Mammary epithelial cell (primary cell): ENCODE results near the gene XPNPEP3.

Experiments used
- EZH2 ChIP-seq: IDR thresholded peaks from 2 replicates; pipeline ENCODE4 v1.6.1; 2012; ENCODE audit warnings: low read length, inconsistent platforms, borderline replicate concordance
- TF ChIP-seq, protein P1 (sequence below), 2 donors: IDR thresholded peaks in 1 of 2; conservative IDR thresholded peaks in 1 of 2; 2 replicates each; pipeline ENCODE4 v1.5.1; 2011 to 2012; ENCODE audit warnings: inconsistent platforms in 2 of 2, low read length in 2 of 2, mild to moderate bottlenecking in 2 of 2, control low read depth in 1 of 2, low read depth in 1 of 2; ENCODE audit not compliant: insufficient read depth in 1 of 2; ENCODE audit errors: extremely low read depth in 1 of 2

GRCh38 chr22:40829131-40829530 is 27.8 kb upstream of the XPNPEP3 start:
- TF ChIP-seq, protein P1, sequence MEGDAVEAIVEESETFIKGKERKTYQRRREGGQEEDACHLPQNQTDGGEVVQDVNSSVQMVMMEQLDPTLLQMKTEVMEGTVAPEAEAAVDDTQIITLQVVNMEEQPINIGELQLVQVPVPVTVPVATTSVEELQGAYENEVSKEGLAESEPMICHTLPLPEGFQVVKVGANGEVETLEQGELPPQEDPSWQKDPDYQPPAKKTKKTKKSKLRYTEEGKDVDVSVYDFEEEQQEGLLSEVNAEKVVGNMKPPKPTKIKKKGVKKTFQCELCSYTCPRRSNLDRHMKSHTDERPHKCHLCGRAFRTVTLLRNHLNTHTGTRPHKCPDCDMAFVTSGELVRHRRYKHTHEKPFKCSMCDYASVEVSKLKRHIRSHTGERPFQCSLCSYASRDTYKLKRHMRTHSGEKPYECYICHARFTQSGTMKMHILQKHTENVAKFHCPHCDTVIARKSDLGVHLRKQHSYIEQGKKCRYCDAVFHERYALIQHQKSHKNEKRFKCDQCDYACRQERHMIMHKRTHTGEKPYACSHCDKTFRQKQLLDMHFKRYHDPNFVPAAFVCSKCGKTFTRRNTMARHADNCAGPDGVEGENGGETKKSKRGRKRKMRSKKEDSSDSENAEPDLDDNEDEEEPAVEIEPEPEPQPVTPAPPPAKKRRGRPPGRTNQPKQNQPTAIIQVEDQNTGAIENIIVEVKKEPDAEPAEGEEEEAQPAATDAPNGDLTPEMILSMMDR (conservative IDR thresholded peaks at IDR 0.05 in 1 of 2, IDR thresholded peaks at IDR 0.05 in 1 of 2; ENCODE audit: extremely low read depth in 1 of 2, insufficient read depth in 1 of 2, low read depth in 1 of 2, low read length in 2 of 2) = no peak
- no peak for TF ChIP-seq EZH2
